Retinal pigment epithelial cell (primary cell): ENCODE results near the gene TEAD1.

Source experiments
- DNase-seq: peaks from one replicate; pipeline ENCODE4 v3.0.0-alpha.2; 2010; ENCODE audit warnings: low read depth
- H3K4me3 ChIP-seq: 2 replicates; pipeline ENCODE4 v1.5.1; 2011; ENCODE audit warnings: mild to moderate bottlenecking, low read length, control low read depth, moderate library complexity
- CTCF ChIP-seq: conservative IDR thresholded peaks from 2 replicates; pipeline ENCODE4 v1.5.1; 2011; ENCODE audit warnings: low read depth, low read length, control low read depth, inconsistent platforms

Gene TEAD1

GRCh38 chr11:12827369-12827768 is 153.1 kb downstream of the TEAD1 start:
- DNase-seq = no peak
- no peak for TF ChIP-seq CTCF
- H3K4me3 ChIP-seq = no peak overlapping the region

- peak overlapping the region; percentile 55 for H3K4me3 ChIP-seq
- no peak for DNase-seq
- no peak for TF ChIP-seq CTCF
These were observed 153.9 kb downstream of the TEAD1 start for GRCh38 chr11:12827929-12828812.

- TF ChIP-seq CTCF = no peak
- no peak overlapping the region for H3K4me3 ChIP-seq
- no peak for DNase-seq
These were observed 154.9 kb downstream of the TEAD1 start for GRCh38 chr11:12829131-12829530.

- no peak overlapping the region for H3K4me3 ChIP-seq
- no peak for DNase-seq
- no peak for TF ChIP-seq CTCF
These were observed 155.5 kb downstream of the TEAD1 start for GRCh38 chr11:12829540-12830314.

- DNase-seq = no peak
- TF ChIP-seq CTCF = no peak
- H3K4me3 ChIP-seq = no peak overlapping the region
These were observed 157.4 kb downstream of the TEAD1 start for GRCh38 chr11:12831471-12832202.

- no peak overlapping the region for H3K4me3 ChIP-seq
- TF ChIP-seq CTCF = no peak
These were observed 158.4 kb downstream of the TEAD1 start for GRCh38 chr11:12832480-12833224.

More at GRCh38 chr11:12832480-12833224, 158.4 kb downstream of the TEAD1 start:
- DNase-seq = no peak
